Mucosa of descending colon (tissue), 3 donors: ENCODE data around the gene GTF2IRD1. TPM values are rescaled to one million over a fixed set of nuclear protein-coding genes. Genes with fewer than 3 reads are reported as not detected.
"Not testable (repeated sequence)": the region's sequence is repeated elsewhere in the genome, so short reads cannot be mapped to it uniquely, and the experiment has no call there.

Experiments
- ATAC-seq: fragments of 200-7000 bp; cut with Tn5 transposase; one replicate; pipeline ENCODE4 v1.9.1; 2020; ENCODE audit warnings: mild to moderate bottlenecking, moderate library complexity
- DNase-seq, 3 donors: peaks; one replicate each; pipeline ENCODE4 v3.0.0-alpha.2; 2020
- H3K36me3 ChIP-seq: fragments of 200-600 bp; one replicate; pipeline ENCODE4 v1.8.0; 2021; ENCODE audit warnings: low read depth, mild to moderate bottlenecking
- H3K4me1 ChIP-seq: fragments of 200-600 bp; one replicate; pipeline ENCODE4 v1.8.0; 2021; ENCODE audit warnings: low read depth, mild to moderate bottlenecking
- H3K4me3 ChIP-seq: fragments of 200-600 bp; one replicate; pipeline ENCODE4 v1.8.0; 2021; ENCODE audit warnings: mild to moderate bottlenecking
- H3K9me3 ChIP-seq: fragments of 200-600 bp; one replicate; pipeline ENCODE4 v1.8.0; 2021; ENCODE audit warnings: mild to moderate bottlenecking
- intact Hi-C, 2 donors: fragments of 100-400 bp; cut with DNase I in 1 of 2; cut with micrococcal nuclease in 1 of 2; formaldehyde crosslinking; loops; one replicate each; pipeline versions ENCODE4 v1.11.0 to v1.11.1; 2022; cut with DNase I, micrococcal nuclease
- total RNA-seq, 3 donors: library from RNA; stranded (reverse); fragmentation: NEBNext Ultra II Directional in 2 of 3; extraction: Animal tissue kit (Norgen Biotek cat#: 25700) in 2 of 3; gene quantifications; one replicate each; pipeline versions ENCODE4 v1.2.1 to v1.2.4, GENCODE V29; 2021 to 2023
- TF ChIP-seq, protein P1 (sequence below): fragments of 200-600 bp; IDR thresholded peaks from one replicate; pipeline ENCODE4 v1.8.0; 2022; ENCODE audit warnings: antibody characterized with exemption, mild to moderate bottlenecking
- donor health status: DM: no; HTN: no; CAD: no; lungs with moderate emphysema.
- donor health status: DM: no; HTN: no; CAD: no.
- donor health status: DM: no; HTN: yes; CAD: no.

Gene GTF2IRD1
- total RNA-seq, 3 donors from 2014 or later: 10.5 to 30.7 (median 12.7) TPM

DNA sequence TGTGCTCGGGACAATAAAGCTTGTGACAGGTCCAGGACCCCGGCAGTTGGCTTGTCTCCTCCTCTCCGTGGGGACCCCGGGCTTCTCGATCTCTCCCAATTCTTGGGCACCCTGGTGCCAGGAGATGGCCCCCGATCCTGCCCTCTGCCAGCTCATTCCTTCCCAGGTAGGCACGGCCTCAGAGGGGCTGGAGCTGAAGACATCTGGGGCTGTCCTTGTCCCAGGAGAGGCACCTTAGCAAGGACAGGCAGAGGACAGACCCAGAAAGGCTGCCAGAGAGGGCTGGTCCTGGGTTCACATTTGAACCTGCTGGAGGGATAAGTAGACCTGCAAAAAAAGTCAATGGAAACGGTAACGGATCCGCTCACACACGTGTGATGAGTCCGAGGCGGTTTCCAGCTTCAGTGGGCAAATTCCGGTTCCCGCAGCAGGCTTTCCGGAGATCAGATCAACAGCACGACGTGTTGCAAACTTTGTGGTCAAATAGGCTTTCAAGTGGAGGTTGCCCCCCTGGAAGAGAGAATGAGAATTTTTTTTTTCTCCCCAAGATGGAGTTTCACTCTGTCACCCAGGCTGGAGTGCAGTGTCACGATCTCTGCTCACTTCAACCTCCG, 47.7 kb upstream of the GTF2IRD1 start:
- Histone ChIP-seq H3K36me3 (no peaks in the 10 kb centered on the region), H3K4me1 (no peaks in the 10 kb centered on the region), H3K4me3 (no peak overlapping the region), H3K9me3 (no peaks in the 10 kb centered on the region)
- DNase-seq (peak in 1 of 3 donors; percentile 21), ATAC-seq (no peak)
- TF ChIP-seq, protein P1, sequence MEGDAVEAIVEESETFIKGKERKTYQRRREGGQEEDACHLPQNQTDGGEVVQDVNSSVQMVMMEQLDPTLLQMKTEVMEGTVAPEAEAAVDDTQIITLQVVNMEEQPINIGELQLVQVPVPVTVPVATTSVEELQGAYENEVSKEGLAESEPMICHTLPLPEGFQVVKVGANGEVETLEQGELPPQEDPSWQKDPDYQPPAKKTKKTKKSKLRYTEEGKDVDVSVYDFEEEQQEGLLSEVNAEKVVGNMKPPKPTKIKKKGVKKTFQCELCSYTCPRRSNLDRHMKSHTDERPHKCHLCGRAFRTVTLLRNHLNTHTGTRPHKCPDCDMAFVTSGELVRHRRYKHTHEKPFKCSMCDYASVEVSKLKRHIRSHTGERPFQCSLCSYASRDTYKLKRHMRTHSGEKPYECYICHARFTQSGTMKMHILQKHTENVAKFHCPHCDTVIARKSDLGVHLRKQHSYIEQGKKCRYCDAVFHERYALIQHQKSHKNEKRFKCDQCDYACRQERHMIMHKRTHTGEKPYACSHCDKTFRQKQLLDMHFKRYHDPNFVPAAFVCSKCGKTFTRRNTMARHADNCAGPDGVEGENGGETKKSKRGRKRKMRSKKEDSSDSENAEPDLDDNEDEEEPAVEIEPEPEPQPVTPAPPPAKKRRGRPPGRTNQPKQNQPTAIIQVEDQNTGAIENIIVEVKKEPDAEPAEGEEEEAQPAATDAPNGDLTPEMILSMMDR: no peak
- intact Hi-C loops: loop anchor here in 1 of 2 donors (10.0 kb wide), 1 partner anchor 321 kb away; the partner anchor contains the start of gene LIMK1

DNA sequence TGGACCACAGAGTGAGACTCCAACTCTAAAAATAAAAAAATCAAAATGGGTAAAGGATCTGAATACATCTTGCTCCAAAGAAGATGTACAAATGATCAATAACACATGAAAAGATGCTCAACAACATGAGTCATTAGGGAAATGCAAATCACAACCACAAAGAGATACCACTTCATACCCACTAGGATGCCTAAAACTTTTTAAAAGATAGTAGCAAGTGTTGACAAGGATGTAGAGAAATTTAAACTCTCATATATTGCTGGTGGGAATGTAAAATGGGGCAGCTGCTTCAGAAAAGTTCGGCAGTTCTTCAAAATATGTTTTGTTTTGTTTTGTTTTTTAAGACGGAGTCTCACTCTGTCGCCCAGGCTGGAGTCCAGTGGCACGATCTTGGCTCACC, 45.7 kb upstream of the GTF2IRD1 start:
- intact Hi-C loops: loop anchor here in 1 of 2 donors (10.0 kb wide), 1 partner anchor 323 kb away; the partner anchor contains the start of gene LIMK1
- H3K4me3 ChIP-seq: no peak overlapping the region
- TF ChIP-seq, protein P1: no peak
- H3K36me3 ChIP-seq: no peaks in the 10 kb centered on the region
- DNase-seq (no peak), ATAC-seq (no peak)
- H3K4me1 ChIP-seq: no peaks in the 10 kb centered on the region
- H3K9me3 ChIP-seq: no peaks in the 10 kb centered on the region

DNA sequence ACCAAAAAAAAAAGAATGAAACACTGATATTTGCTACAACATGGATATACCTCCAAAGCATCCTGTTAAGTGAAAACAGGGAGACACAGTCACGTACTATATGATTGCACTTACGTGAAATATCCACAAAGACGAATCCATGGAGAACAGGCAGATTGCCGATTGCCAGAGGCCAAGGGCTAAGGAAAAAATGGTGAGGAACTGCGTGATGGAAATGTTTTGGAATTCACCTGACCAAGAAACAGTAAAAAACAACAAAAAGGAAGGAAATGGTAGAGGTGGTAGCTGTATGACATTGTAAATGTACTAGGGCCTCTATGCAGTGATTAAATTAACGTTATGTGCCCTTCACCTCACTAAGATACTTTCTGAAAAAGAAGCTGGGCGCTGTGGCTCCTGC, 44.1 kb upstream of the GTF2IRD1 start:
- Histone ChIP-seq H3K4me3 (no peak overlapping the region), H3K4me1 (no peaks in the 10 kb centered on the region), H3K9me3 (no peaks in the 10 kb centered on the region), H3K36me3 (no peaks in the 10 kb centered on the region)
- ATAC-seq: no peak
- DNase-seq: no peak
- intact Hi-C loops: loop anchor here in 1 of 2 donors (10.0 kb wide), 1 partner anchor 325 kb away; the partner anchor contains the start of gene LIMK1
- TF ChIP-seq, protein P1: no peak

DNA sequence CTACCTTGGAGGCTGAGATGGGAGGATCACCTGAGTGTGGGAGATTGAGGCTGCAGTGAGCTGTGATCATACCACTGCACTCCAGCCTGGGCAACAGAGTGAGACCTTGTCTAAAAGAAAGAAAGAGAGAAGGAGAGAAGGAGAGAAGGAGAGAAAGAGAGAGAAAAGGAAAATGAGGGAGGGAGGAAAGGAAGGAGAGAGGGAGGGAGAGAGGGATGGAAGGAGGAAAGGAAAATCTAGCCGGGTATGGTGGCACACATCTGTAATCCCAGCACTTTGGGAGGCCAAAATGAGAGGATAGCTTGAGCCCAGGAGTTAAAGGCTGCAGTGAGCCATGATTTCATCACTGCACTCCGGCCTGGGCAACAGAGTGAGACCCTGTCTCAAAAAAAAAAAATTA, 42.9 kb upstream of the GTF2IRD1 start:
- intact Hi-C loops: no loop called here
- no peak for ATAC-seq
- no peaks in the 10 kb centered on the region for H3K4me1 ChIP-seq
- H3K4me3 ChIP-seq: no peak overlapping the region
- no peaks in the 10 kb centered on the region for H3K36me3 ChIP-seq
- no peaks in the 10 kb centered on the region for H3K9me3 ChIP-seq
- DNase-seq: no peak
- TF ChIP-seq, protein P1: no peak

DNA sequence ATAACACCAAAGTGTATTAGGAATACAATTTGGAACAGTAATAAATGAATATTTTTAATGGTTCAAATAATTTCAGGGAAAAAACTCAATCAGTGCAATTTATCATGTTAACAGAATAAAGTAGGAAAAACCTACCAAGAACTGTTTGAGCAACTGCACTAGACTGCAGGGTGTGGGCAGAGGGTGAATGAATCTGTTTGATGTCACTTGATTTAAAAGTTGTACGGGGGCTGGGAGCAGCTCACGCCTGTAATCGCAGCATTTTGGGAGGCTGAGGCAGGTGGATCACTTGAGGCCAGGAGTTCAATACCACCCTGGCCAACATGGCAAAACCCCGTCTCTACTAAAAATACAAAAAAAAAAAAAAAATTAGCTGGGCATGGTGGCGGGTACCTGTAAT, 42.1 kb upstream of the GTF2IRD1 start:
- ATAC-seq, H3K4me1 ChIP-seq, H3K36me3 ChIP-seq, H3K9me3 ChIP-seq, DNase-seq, H3K4me3 ChIP-seq, intact Hi-C loops: not testable (repeated sequence)

DNA sequence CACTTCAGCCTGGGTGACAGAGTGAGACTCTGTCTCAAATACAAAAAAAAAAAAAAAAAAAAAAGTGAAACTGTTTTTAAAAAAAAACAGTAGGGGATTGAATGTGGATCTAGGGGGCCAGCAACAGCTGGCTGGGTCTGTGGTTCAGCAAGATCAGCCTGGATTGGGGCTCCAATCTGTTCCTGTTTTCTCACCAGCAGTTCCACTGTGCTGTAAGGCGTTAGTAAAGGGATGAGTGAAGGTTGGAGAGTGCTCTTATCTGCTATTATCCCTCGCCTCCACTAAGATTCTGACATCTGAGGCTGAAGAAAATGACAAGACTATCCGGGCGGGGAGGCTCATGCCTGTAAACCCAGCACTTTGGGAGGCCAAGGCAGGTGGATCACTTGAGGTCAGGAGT, 41.6 kb upstream of the GTF2IRD1 start:
- Histone ChIP-seq H3K36me3 (no peaks in the 10 kb centered on the region), H3K9me3 (no peaks in the 10 kb centered on the region), H3K4me1 (no peaks in the 10 kb centered on the region), H3K4me3 (no peak overlapping the region)
- intact Hi-C loops: no loop called here
- TF ChIP-seq, protein P1: no peak
- DNase-seq (no peak), ATAC-seq (no peak)
